Stimulated activated CD8-positive, alpha-beta memory T cell treated with anti-CD3 and anti-CD28 coated beads, Interleukin-4, amount 100 ng/mL, for 1 hour (primary cell): ENCODE measurements around the gene CRY2.

Experiments used
- DNase-seq, 2 donors: peaks; one replicate each; pipeline ENCODE4 v3.0.0-alpha.2; 2020; ENCODE audit warnings: low read depth in 2 of 2, low spot score in 1 of 2

The CRY2 gene

GRCh38 chr11:45847911-45848316 is 639 bp downstream of the CRY2 start:
- DNase-seq, result peak in 1 of 2 donors; percentile 1

- DNase-seq, result no peak
These were observed 1.4 kb downstream of the CRY2 start for GRCh38 chr11:45848654-45849081.

GRCh38 chr11:45850446-45850845 is 3.2 kb downstream of the CRY2 start:
- DNase-seq, result no peak

- DNase-seq, result no peak
These were observed 4.0 kb downstream of the CRY2 start for GRCh38 chr11:45851228-45851627.

- no peak for DNase-seq
These were observed 4.9 kb downstream of the CRY2 start for GRCh38 chr11:45852018-45852711.

GRCh38 chr11:45852712-45853101 is 5.4 kb downstream of the CRY2 start:
- DNase-seq, result no peak

- DNase-seq, result no peak
These were observed 6.3 kb downstream of the CRY2 start for GRCh38 chr11:45853332-45854219.

GRCh38 chr11:45855308-45855707 is 8.0 kb downstream of the CRY2 start:
- DNase-seq, result no peak

- DNase-seq, result no peak
These were observed 8.8 kb downstream of the CRY2 start for GRCh38 chr11:45856044-45856468.

GRCh38 chr11:45857961-45858474 is 10.7 kb downstream of the CRY2 start:
- DNase-seq, result no peak

GRCh38 chr11:45858751-45859398 is 11.6 kb downstream of the CRY2 start:
- DNase-seq, result no peak

GRCh38 chr11:45859661-45860140 is 12.4 kb downstream of the CRY2 start:
- no peak for DNase-seq

- no peak for DNase-seq
These were observed 13.1 kb downstream of the CRY2 start for GRCh38 chr11:45860348-45860747.

- no peak for DNase-seq
These were observed 13.7 kb downstream of the CRY2 start for GRCh38 chr11:45860764-45861510.

GRCh38 chr11:45864041-45864440 is 16.8 kb downstream of the CRY2 start:
- DNase-seq, result no peak

GRCh38 chr11:45869551-45869950 is 22.3 kb downstream of the CRY2 start:
- DNase-seq, result no peak

- DNase-seq, result no peak
These were observed 23.4 kb downstream of the CRY2 start for GRCh38 chr11:45870706-45871105.

GRCh38 chr11:45871638-45872037 is 24.4 kb downstream of the CRY2 start:
- no peak for DNase-seq

- DNase-seq, result no peak
These were observed 25.5 kb downstream of the CRY2 start for GRCh38 chr11:45872651-45873356.

- no peak for DNase-seq
These were observed 29.1 kb downstream of the CRY2 start for GRCh38 chr11:45876401-45876800.
